Thymus (tissue), 11 donors: ENCODE measurements around the gene PLCL1. TPM values are rescaled to one million over a fixed set of nuclear protein-coding genes. Genes with fewer than 3 reads are reported as not detected.

Experiments
- DNase-seq, 9 donors: peaks; one replicate each; pipeline ENCODE4 v3.0.0-alpha.2; 2013; ENCODE audit warnings: low spot score in 9 of 9, low read depth in 6 of 9, missing footprints in 1 of 9
- H3K27ac ChIP-seq, 2 donors: one replicate each; pipeline ENCODE4 v1.5.1; 2013; ENCODE audit warnings: control low read depth in 1 of 2, low read depth in 1 of 2, low read length in 1 of 2, mild to moderate bottlenecking in 1 of 2, moderate library complexity in 1 of 2
- H3K27me3 ChIP-seq, 2 donors: one replicate each; pipeline ENCODE4 v1.5.1; 2013; ENCODE audit warnings: low read length in 1 of 2; ENCODE audit not compliant: control insufficient read depth in 2 of 2, insufficient read depth in 1 of 2
- H3K36me3 ChIP-seq, 2 donors: one replicate each; pipeline ENCODE4 v1.5.1; 2013; ENCODE audit warnings: low read length in 1 of 2, mild to moderate bottlenecking in 1 of 2, moderate library complexity in 1 of 2; ENCODE audit not compliant: control insufficient read depth in 2 of 2, insufficient read depth in 2 of 2
- H3K4me1 ChIP-seq, 2 donors: one replicate each; pipeline ENCODE4 v1.5.1; 2013; ENCODE audit warnings: low read length in 2 of 2; ENCODE audit not compliant: control insufficient read depth in 2 of 2, insufficient read depth in 2 of 2
- H3K4me3 ChIP-seq, 2 donors: one replicate each; pipeline ENCODE4 v1.5.1; 2013; ENCODE audit warnings: low read length in 2 of 2, control low read depth in 1 of 2, mild to moderate bottlenecking in 1 of 2
- H3K9me3 ChIP-seq, 2 donors: one replicate each; pipeline ENCODE4 v1.5.1; 2013; ENCODE audit warnings: low read length in 1 of 2, mild to moderate bottlenecking in 1 of 2; ENCODE audit not compliant: control insufficient read depth in 2 of 2, insufficient read depth in 1 of 2
- WGBS: extraction: QIAGEN DNeasy Blood & Tissue Kit; methylation state at CpG from one replicate; pipeline ENCODE4 v1.1.7; 2013; 5-methylcytosine and 5-hydroxymethylcytosine counted together
- polyA plus RNA-seq: library from polyadenylated mRNA; stranded (reverse); fragments of 200-250 nt; gene quantifications from one replicate; pipeline ENCODE4 v1.2.3, GENCODE V29; 2013
- total RNA-seq: library from RNA; stranded (reverse); fragments of 120-200 nt; gene quantifications from one replicate; pipeline ENCODE4 v1.2.4, GENCODE V29; 2013
- donor health status: healthy.

Gene PLCL1
- total and polyA plus RNA-seq, 2 donors, result 7.8 to 16.5 TPM

GRCh38 chr2:198073253-198073652, 268.9 kb downstream of the PLCL1 start:
- no peaks in the 10 kb centered on the region for H3K27me3 ChIP-seq
- 96% methylated on average over 2 of the region's 2 CpGs for WGBS

GRCh38 chr2:198077477-198077876, 273.1 kb downstream of the PLCL1 start:
- Histone ChIP-seq H3K4me3 (no peak overlapping the region), H3K27me3 (no peaks in the 10 kb centered on the region), H3K4me1 (no peaks in the 10 kb centered on the region), H3K27ac (no peak overlapping the region), H3K36me3 (peaks cover 0 to 4% of the 10 kb centered on the region in 2 donors), H3K9me3 (no peaks in the 10 kb centered on the region)
- no peak for DNase-seq
- WGBS, result 95% methylated on average over 1 of the region's 1 CpG

More at GRCh38 chr2:198073253-198073652, 268.9 kb downstream of the PLCL1 start:
- Histone ChIP-seq H3K9me3 (no peaks in the 10 kb centered on the region), H3K4me3 (no peak overlapping the region), H3K36me3 (peaks cover 0 to 4% of the 10 kb centered on the region in 2 donors), H3K27ac (no peak overlapping the region), H3K4me1 (no peaks in the 10 kb centered on the region)
- no peak for DNase-seq

DNA sequence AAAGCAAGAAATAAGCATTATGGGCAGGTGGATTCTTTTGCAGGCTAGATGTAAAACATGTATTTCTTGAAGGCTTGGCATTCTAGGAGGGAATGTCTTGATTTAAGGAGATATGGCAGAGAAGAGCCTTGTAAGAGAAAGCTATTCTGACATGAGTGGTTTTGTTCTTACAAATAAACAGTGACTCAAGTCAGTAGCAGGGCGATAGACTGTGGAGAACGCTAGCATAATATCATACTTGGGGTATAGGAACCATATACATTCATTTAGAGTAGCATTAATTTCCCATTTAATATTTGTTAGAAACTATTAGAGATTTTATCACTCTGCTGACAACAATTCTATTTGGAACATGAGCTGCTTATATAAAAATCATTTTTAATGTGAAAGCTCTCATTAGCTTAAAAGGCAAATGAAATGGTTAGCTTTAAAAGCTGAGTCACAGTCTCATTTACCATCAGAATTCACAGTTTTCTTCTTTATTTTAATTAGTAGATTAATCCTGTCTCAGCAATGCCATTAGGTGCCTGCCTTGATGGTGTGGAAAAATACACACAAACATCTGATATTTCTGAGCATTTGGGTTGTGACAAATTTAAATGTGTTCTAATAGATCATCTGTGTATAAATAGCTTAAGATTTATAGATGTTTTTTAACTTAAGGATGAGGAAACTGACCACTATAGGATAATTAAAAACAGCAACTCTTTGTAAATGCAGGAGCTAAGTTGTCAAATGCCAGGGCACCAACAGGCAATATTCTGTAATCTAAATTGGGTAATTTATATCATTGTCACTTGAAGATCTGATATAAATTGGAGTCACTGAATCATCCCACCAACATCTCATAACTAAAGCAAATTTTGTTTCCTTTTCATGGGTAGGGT, 276.7 kb downstream of the PLCL1 start:
- Histone ChIP-seq H3K9me3 (no peaks in the 10 kb centered on the region), H3K4me1 (no peaks in the 10 kb centered on the region), H3K27me3 (no peaks in the 10 kb centered on the region), H3K27ac (no peak overlapping the region), H3K4me3 (no peak overlapping the region), H3K36me3 (peaks cover 21 to 28% of the 10 kb centered on the region in 2 donors)
- DNase-seq, result no peak
- 98% methylated on average over 2 of the region's 2 CpGs for WGBS

DNA sequence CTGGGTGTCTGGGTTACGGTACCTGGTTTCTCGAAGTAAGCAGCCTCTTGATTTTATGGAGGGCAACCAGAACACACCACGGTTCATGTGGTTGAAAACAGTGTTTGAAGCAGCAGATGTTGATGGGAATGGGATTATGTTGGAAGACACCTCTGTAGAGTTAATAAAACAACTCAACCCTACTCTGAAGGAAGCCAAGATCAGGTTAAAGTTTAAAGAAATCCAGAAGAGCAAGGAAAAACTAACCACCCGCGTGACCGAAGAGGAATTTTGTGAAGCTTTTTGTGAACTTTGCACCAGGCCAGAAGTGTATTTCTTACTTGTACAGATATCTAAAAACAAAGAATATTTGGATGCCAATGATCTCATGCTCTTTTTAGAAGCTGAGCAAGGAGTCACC, 279.8 kb downstream of the PLCL1 start:
- H3K36me3 ChIP-seq, result peaks cover 25 to 34% of the 10 kb centered on the region in 2 donors
- no peaks in the 10 kb centered on the region for H3K9me3 ChIP-seq
- DNase-seq, result no peak
- no peak overlapping the region for H3K27ac ChIP-seq
- H3K4me3 ChIP-seq, result no peak overlapping the region
- H3K27me3 ChIP-seq, result no peaks in the 10 kb centered on the region
- H3K4me1 ChIP-seq, result no peaks in the 10 kb centered on the region
- 98% methylated on average over 6 of the region's 6 CpGs for WGBS

DNA sequence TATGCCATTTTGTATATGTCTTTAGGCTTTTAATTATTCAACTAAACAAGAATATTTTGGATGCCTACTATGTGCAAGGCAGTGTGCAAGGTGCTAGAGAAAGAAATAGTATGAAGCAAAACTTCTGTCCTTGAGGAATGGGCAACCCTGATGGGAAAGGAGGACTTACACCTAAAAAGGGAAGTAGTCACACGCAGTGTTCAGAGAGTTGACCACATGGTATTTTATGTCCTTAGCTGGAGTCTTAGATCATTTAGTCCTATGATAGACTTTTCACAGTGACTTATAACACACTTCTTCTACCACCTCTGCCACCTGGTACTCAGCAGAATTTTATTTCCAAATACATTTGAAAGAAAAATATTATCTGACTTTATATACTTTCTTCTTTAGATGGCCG, 291.6 kb downstream of the PLCL1 start:
- H3K4me1 ChIP-seq, result peaks cover 0 to 2% of the 10 kb centered on the region in 2 donors
- H3K36me3 ChIP-seq, result peaks cover 8 to 9% of the 10 kb centered on the region in 2 donors
- no peaks in the 10 kb centered on the region for H3K9me3 ChIP-seq
- DNase-seq, result no peak
- H3K4me3 ChIP-seq, result no peak overlapping the region
- H3K27me3 ChIP-seq, result no peaks in the 10 kb centered on the region
- no peak overlapping the region for H3K27ac ChIP-seq
- WGBS, result 59% methylated on average over 2 of the region's 2 CpGs

DNA sequence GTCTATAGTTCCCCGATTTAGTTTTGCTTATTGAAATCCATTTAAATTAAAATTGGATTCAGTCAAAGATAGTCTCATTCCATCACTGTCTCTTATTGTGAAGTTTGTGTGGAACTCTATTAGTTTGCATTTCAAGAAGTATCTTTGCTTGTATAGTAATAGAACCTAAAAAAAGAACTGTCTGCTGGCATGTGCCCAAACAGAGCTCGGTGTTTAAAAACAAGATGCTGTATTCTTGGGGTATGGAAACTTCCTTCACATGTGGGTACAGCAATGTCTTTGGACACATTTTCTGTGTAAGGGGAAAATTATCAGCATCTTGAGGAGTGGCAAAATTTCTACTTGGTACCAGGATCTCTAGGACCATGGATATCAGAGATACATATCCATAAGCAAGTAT, 292.6 kb downstream of the PLCL1 start:
- H3K4me3 ChIP-seq, result no peak overlapping the region
- H3K4me1 ChIP-seq, result peaks cover 0 to 2% of the 10 kb centered on the region in 2 donors
- no peaks in the 10 kb centered on the region for H3K9me3 ChIP-seq
- 82% methylated on average over 2 of the region's 2 CpGs for WGBS
- no peak for DNase-seq
- H3K36me3 ChIP-seq, result peaks cover 9 to 17% of the 10 kb centered on the region in 2 donors
- no peak overlapping the region for H3K27ac ChIP-seq
- no peaks in the 10 kb centered on the region for H3K27me3 ChIP-seq

GRCh38 chr2:198097630-198098029, 293.2 kb downstream of the PLCL1 start:
- WGBS, result 97% methylated on average over 3 of the region's 3 CpGs
- Histone ChIP-seq H3K27ac (no peak overlapping the region), H3K4me1 (peaks cover 0 to 2% of the 10 kb centered on the region in 2 donors), H3K4me3 (no peak overlapping the region), H3K9me3 (no peaks in the 10 kb centered on the region), H3K27me3 (no peaks in the 10 kb centered on the region), H3K36me3 (peaks cover 12 to 23% of the 10 kb centered on the region in 2 donors)
- no peak for DNase-seq

- Histone ChIP-seq H3K4me3 (no peak overlapping the region), H3K36me3 (peaks cover 12 to 27% of the 10 kb centered on the region in 2 donors), H3K4me1 (peaks cover 0 to 2% of the 10 kb centered on the region in 2 donors), H3K9me3 (no peaks in the 10 kb centered on the region), H3K27me3 (no peaks in the 10 kb centered on the region), H3K27ac (no peak overlapping the region)
- no peak for DNase-seq
- 99% methylated on average over 1 of the region's 1 CpG for WGBS
These were observed 294.0 kb downstream of the PLCL1 start for GRCh38 chr2:198098386-198098785.

GRCh38 chr2:198098918-198099317, 294.5 kb downstream of the PLCL1 start:
- Histone ChIP-seq H3K9me3 (no peaks in the 10 kb centered on the region), H3K4me1 (peaks cover 0 to 2% of the 10 kb centered on the region in 2 donors), H3K4me3 (no peak overlapping the region), H3K27ac (no peak overlapping the region), H3K27me3 (no peaks in the 10 kb centered on the region), H3K36me3 (peaks cover 12 to 31% of the 10 kb centered on the region in 2 donors)
- DNase-seq, result no peak
- WGBS, result 88% methylated on average over 6 of the region's 6 CpGs
